Measurements from ENCODE around the gene PARD6B. TPM values are rescaled to one million over a fixed set of nuclear protein-coding genes. Genes with fewer than 3 reads are reported as not detected.

The PARD6B gene
- total RNA-seq, 1 experiment from 2014 or later: 2.4 TPM

DNA sequence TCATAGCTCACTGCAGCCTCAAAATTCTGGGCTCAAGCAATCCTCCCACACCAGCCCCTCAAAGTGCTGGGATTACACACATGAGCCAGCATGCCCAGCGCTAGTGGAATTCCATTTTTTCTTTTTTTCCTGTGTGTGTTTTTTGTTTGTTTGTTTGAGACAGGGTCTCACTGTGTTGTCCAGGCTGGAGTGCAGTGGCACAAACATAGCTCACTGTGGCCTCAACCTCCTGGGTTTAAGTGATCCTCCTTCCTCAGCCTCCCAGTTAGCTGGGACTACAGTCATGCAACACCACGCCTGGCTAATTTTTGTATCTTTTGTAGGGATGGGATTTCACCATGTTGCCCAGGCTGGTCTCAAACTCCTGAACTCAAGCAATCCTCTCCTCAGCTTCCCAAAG, 14.1 kb upstream of the PARD6B start:
- no peaks in the 10 kb centered on the region for H3K36me3 ChIP-seq
- DNase-seq: no peak
- H3K9me3 ChIP-seq: no peaks in the 10 kb centered on the region
- no peaks in the 10 kb centered on the region for H3K27me3 ChIP-seq
- no peak overlapping the region for H3K4me3 ChIP-seq

DNA sequence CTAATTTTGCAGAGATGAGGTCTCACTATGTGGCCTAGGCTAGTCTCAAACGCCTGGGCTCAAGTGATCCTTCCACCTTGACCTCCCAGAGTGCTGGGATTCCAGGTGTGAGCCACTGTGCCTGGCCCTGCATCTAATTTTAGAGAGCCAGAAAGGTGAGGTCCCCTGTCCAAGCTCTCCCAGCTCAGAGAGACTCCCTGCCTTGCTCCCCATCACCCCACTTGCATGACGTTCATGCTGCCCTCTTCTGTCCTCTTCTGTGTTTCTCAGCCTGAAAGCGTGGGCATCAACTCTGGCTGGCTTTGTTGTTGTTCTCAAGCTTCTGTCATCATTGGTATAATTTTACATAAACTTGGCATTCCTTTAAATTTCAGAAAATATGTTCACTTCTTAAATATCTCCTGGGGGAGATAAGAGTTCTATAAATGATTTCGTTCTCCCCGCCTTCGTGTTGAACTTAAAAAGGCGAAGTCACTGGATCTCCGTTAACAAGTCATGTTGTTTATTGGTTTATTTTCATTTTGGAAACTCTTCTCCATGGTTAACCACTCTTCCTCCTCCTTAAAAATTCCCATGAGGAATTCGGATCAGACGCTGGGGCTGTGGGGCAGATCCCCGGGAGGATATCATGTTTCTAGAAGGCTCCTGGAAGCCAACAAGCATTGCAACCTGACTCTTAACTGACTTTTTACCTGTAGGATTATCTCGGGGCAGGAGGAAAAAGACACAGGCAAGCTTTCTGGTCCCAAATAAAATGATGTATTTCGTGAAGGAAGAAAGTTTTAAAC, 13.2 kb upstream of the PARD6B start:
- no peaks in the 10 kb centered on the region for H3K36me3 ChIP-seq
- no peaks in the 10 kb centered on the region for H3K9me3 ChIP-seq
- peak; percentile 30 for DNase-seq
- no peak overlapping the region for H3K4me3 ChIP-seq
- H3K27me3 ChIP-seq: no peaks in the 10 kb centered on the region

DNA sequence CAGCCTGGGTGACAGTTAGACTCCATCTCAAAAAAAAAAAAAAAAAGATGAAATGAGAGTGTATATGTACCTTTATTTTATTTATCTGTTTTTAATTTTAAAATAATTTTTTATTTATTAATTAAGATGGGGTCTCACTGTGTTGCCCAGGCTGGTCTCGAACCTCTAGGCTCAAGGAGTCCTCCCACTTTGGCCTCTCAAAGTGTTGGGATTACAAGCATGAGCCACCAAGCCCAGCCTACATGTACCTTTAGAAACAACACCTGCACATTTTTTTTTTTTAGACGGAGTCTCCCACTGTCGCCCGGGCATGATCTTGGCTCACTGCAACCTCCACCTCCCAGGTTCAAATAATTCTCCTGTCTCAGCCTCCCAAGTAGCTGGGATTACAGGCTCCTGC, 12.1 kb upstream of the PARD6B start:
- Histone ChIP-seq H3K36me3 (no peaks in the 10 kb centered on the region), H3K4me3 (no peak overlapping the region), H3K27me3 (no peaks in the 10 kb centered on the region), H3K9me3 (no peaks in the 10 kb centered on the region)
- DNase-seq: no peak

DNA sequence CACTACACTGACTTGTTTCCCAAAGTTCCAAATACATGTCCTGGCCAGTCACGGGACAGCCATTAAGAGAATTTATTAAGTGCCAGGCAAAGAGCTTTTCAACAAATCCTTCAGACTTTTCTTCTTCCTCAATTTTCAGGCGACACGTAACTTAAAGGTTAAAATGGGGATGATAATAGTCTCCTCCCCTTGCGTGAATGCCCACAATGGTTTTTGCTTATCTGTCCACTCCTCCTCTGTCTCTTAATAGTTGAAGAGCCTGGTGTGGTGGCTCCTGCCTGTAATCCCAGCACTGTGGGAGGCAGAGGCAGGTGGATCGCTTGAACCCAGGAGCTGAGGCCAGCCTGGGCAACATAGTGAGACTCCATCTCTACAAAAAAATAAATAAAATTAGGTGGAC, 11.4 kb upstream of the PARD6B start:
- DNase-seq: no peak
- Histone ChIP-seq H3K9me3 (no peaks in the 10 kb centered on the region), H3K36me3 (no peaks in the 10 kb centered on the region), H3K27me3 (no peaks in the 10 kb centered on the region), H3K4me3 (no peak overlapping the region)

DNA sequence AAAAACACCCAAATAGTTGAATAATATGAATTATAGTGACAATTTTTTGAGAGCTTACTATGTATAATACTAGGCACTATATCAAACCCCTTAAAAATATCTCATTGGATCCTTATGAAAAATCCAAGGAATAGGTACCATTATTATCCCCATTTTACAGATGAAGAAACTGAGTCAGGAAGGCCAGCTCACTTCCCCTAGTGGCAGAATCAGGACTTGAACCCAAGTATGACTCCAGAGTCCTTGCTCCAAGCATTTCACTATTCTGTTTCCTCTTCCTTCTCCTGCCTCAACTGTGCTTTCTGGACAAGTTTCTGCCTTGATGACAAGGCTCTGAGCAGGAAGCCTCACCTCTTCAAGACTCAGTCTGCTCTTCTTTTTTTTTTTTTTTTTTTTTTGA, 10.8 kb upstream of the PARD6B start:
- DNase-seq: no peak
- Histone ChIP-seq H3K4me3 (no peak overlapping the region), H3K27me3 (no peaks in the 10 kb centered on the region), H3K9me3 (no peaks in the 10 kb centered on the region), H3K36me3 (no peaks in the 10 kb centered on the region)

DNA sequence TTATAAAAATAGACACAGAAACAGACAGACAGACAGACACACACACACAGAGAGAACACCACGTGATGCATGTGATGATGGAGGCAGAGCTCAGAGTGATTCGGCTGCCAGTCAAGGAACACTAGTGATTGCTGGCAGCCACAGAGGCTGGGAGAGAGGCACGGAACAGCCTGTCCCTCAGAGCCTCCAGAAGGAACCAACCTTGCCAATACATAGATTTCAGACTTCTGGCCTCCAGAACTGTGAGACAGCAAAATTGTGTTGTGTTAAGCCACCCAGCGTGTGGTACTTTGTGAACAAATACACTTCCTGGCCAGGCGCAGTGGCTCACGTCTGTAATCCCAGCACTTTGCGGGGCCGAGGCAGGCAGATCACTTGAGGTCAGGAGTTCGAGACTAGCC, 9.5 kb upstream of the PARD6B start:
- no peaks in the 10 kb centered on the region for H3K36me3 ChIP-seq
- no peak overlapping the region for H3K4me3 ChIP-seq
- H3K9me3 ChIP-seq: no peaks in the 10 kb centered on the region
- DNase-seq: no peak
- no peaks in the 10 kb centered on the region for H3K27me3 ChIP-seq

DNA sequence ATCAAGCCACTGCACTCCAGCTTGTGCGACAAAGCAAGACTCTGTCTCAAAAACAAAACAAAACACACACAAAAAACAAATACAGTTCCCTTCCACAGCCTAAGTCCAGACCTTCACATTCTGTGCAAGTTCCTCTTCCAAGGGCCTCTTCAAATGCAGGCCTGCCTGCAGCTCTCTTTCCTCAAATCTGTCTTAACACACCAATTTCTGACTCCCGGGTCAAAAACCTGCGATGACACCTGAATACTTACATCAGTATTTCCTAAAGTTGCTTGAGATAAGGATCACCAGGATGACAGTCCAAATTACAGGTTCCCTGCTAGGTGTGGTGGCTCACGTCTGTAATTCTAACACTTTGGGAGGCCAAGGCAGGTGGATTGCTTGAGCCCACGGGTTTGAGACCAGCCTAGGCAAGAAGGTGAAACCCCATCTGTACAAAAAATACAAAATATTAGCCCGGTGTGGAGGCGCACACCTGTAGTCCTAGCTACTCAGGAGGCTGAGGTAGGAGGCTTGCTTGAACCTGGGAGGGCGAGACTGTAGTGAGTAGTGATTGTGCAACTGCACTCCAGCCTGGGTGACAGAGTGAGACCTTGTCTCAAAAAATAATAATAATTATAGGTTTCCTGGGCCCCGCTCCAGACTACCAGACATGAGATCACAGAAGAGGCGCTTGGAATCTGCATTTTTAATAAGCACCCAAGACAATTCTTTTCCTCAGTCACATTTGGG, 8.8 kb upstream of the PARD6B start:
- Histone ChIP-seq H3K36me3 (no peaks in the 10 kb centered on the region), H3K27me3 (no peaks in the 10 kb centered on the region), H3K9me3 (no peaks in the 10 kb centered on the region), H3K4me3 (no peak overlapping the region)
- no peak for DNase-seq

DNA sequence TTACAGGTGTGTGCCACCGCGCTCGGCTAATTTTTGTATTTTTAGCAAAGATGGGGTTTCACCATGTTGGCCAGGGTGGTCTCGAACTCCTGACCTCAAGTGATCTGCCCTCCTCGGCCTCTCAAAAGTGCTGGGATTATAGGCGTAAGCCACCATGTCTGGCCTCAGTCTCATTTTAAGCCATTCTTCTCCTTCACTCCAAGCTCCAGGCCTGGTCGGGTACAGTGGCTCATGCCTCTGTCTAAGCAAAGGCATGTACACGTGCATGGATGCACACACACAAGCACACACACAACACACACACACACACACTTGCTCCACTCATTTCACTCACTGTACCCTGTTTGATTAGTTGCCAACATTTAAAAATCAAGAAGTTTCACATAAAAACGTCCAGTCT, 7.7 kb upstream of the PARD6B start:
- Histone ChIP-seq H3K27me3 (no peaks in the 10 kb centered on the region), H3K9me3 (no peaks in the 10 kb centered on the region), H3K36me3 (no peaks in the 10 kb centered on the region), H3K4me3 (no peak overlapping the region)
- DNase-seq: no peak

DNA sequence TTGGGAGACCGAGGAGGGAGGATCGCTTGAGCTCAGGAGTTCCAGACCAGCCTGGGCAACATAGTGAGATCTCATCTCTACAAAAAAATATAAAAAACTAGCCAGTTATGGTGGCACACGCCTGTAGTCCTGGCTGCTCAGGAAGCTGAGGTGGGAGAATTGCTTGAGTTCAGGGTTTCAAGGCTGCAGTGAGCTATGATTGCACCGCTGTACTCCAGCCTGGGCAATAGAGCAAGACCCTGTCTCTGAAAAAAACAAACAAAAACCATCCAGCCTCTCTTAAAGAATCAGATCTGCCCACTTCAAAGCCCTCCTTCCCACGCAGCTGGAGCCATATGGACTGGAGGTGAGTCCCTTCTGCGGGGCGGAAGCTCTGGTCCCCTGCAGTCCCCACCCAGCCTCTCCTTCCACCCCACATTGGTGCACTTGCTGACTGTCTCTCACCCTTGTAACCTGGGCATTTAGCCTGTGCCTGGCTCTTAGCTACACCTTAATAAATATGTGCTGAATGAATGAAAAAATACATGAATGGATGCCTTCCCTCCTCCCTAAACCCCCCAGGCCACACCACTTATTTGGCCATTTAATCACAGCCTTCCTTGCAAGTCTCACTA, 7.2 kb upstream of the PARD6B start:
- H3K27me3 ChIP-seq: no peaks in the 10 kb centered on the region
- no peaks in the 10 kb centered on the region for H3K36me3 ChIP-seq
- no peaks in the 10 kb centered on the region for H3K9me3 ChIP-seq
- no peak overlapping the region for H3K4me3 ChIP-seq
- no peak for DNase-seq

DNA sequence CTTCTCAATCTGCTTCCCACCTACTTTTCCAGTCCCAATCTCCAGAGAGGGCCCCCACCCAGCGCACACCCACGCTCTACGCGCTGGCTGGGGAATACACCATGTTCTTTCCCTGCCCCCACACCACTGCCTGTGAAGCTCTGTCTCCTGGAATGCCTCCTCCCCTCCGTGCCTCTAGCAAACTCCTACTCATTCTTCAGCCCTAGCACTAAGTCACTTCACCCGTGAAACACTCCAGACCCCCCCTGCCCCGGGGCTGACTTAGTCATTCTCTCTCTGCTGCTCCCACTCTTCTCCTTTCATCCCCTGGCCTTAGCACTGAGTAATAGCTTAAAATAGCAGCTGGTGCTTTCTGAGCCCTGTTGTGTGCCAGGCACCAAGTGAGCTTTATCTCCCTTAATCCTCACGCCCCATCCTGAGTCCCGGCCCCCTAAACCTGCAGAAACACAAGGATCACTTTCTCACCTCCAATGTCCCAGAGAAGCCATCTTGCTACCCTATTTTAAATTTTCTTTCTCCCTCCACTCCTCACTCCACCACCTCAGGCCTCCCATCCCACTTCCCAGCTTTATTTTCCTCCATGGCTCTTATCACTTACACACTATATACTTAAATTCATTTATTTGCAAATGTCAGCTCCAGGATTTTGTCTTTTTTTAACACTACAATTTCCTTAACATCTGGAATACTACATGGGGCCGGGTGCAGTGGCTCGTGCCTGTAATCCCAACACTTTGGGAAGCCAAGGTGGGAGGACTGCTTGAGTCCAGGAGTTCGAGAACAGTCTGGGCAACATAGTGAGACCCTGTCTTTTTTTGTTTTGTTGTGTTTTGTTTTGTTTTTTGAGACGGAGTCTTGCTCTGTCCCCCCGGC, 6.3 kb upstream of the PARD6B start:
- no peak overlapping the region for H3K4me3 ChIP-seq

DNA sequence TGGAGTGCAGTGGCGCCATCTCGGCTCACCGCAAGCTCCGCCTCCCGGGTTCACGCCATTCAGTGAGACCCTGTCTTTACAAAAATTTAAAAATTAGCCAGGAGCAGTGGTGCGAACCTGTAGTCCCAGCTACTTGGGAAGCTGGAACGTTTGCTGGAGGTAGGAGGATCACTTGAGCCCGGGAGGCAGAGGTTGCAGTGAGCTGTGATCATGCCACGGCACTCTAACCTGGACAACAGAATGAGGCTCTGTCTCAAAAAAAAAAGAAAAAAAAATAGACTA, 5.7 kb upstream of the PARD6B start:
- Histone ChIP-seq H3K27me3 (no peaks in the 10 kb centered on the region), H3K4me3 (no peak overlapping the region), H3K9me3 (no peaks in the 10 kb centered on the region), H3K36me3 (no peaks in the 10 kb centered on the region)
- no peak for DNase-seq

More for the DNA sequence above, 6.3 kb upstream of the PARD6B start:
- no peaks in the 10 kb centered on the region for H3K27me3 ChIP-seq
- no peaks in the 10 kb centered on the region for H3K36me3 ChIP-seq
- peak; percentile 99 for DNase-seq
- H3K9me3 ChIP-seq: no peaks in the 10 kb centered on the region

DNA sequence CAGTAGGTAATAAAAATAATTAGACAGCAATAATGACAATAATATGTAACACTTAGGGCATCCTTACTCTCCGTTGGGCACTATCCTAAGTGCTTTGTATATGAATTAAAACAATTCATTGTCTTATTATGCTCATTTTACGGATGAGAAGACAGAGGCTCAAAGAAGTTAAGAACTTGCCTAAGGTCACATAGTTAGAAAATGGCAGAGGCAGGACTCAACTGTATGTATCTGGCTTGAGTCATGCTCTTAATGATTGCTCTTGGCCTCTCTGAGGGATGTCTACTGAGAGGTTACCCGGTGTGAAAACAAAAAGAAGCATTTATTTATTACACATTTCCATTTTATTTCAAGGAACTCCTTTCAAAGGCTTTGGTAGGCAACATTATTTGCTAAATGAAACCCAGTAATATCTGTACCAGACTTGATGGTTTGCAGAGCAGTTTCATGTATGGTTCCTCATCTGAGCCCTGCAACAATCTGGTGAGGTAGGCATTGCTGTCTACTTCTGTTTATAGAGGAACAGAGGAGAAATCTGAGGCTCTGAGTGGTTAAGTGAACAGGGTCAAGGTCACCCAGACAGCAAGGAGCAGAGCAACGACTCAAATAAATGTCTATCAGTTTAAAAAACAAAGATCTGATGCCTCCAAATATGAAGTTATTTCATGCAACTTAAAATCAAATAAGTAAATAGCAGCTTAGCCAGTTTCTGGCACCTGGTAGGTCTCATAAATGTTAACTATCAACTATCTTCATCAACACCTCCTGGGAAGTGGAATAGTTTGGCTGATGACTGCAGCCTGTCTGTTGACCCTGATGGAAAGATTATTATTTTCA, 4.2 kb upstream of the PARD6B start:
- Histone ChIP-seq H3K36me3 (no peaks in the 10 kb centered on the region), H3K27me3 (no peaks in the 10 kb centered on the region), H3K4me3 (no peak overlapping the region), H3K9me3 (no peaks in the 10 kb centered on the region)
- no peak for DNase-seq

DNA sequence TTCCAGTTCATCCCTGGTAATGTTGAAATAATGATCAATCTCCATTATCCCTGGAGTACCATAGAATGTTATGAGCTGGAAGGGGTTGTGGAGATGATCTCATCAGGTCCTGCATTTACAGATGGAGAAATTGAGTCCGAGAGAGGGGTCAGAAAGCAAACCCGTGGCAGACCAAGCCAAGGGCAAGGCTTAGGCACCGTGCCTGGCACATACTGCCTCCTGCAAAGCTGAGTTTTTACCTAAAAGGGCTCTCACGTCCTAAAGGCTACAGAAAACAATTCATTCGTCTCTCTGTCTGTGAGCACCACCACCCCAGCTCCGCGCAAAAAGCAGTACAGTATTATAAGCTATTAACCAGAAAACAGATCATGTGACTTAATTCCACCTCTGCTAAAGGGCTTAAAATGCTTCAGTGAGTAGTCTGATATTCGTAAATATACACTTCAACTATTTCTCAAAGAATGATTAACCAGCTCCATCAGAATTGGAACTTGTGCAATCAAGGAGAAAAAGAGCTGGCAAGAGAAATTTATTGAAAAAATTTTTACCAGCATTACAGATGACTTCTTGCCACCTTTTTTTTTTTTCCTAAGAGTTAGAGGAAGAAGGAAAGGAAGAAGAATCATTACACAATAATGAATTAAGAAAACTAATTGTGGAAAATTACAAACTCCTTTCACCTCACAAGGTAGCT, 3.4 kb upstream of the PARD6B start:
- Histone ChIP-seq H3K36me3 (no peaks in the 10 kb centered on the region), H3K4me3 (no peak overlapping the region), H3K27me3 (no peaks in the 10 kb centered on the region), H3K9me3 (no peaks in the 10 kb centered on the region)
- DNase-seq: no peak

DNA sequence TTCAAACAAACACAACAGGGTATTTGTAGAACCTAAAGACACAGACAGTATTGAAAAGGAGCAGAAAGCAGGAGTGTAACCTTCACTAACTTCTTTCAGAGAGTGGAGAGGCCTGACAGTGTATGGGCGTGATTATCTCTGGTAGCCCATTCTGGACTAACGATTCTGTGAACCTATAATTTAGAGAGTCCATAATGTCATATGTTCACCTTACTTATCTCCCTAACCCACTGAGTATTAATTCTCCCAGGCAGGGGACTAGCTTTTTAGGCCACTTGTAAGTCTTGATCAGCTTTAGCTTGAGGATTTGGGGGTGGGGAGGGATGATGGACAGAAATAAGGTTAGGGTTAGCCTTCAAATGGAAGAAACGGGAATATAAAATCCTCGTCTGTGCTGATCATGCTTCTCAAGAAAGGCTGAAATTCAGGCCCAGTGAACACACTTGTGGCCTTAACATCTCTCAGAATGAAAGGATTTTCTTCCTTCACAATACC, 2.8 kb upstream of the PARD6B start:
- Histone ChIP-seq H3K27me3 (no peaks in the 10 kb centered on the region), H3K9me3 (no peaks in the 10 kb centered on the region), H3K36me3 (no peaks in the 10 kb centered on the region), H3K4me3 (no peak overlapping the region)
- no peak for DNase-seq

DNA sequence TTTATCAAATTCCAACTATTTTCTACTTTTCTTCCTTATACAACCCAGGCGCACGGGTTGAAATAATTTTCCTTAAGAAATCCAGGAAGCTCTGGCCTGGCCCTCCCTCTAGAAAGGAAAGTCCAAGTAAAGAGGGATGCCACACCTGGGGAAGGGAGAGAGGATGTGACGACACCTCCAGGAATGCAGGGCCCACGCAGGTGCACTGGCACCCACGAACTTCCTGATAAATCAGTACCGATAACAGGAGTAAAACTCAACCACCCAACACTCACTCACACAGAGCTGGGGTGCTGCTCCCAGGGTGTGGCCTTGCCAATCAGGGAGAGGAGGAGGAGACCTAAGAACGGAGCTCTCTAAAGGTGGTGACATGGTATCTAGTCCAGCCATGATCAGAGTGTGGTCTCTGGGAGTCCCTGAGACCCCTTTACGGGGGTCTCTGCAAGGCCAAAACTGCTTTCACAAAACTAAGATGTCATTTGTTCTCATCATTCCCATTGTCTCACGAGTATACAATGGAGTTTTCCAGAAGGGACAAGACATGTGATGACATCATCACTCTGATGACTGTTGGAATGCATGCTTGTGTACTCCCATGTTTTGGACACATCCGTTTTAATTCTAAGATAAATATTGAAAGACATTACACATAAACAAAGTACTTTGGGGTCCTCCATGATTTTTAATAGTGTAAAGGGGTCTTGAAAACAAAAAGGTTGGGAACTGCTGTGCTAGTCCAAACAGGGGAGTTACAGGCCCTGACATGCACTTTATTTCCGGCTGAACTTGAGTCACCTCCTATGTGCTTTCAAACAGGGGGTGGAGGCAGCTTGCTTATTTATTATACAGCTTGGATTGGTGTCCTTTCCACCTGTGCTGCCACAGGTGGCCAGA, 2.2 kb upstream of the PARD6B start:
- H3K9me3 ChIP-seq: no peaks in the 10 kb centered on the region
- H3K36me3 ChIP-seq: no peaks in the 10 kb centered on the region
- H3K4me3 ChIP-seq: no peak overlapping the region
- no peak for DNase-seq
- no peaks in the 10 kb centered on the region for H3K27me3 ChIP-seq
